Retina (tissue), 1 donor: Measurements from ENCODE around the gene MYH7B.

Experiments
- DNase-seq: peaks from one replicate; pipeline ENCODE4 v3.0.0-alpha.2; 2016

MYH7B gene

GRCh38 chr20:34978092-34978744 lies 22.6 kb downstream of the MYH7B start:
- DNase-seq = no peak

- no peak for DNase-seq
Measured at GRCh38 chr20:34979366-34980153, 23.9 kb downstream of the MYH7B start.

- DNase-seq = no peak
Measured at GRCh38 chr20:34980543-34981233, 25.0 kb downstream of the MYH7B start.

- DNase-seq = no peak
Measured at GRCh38 chr20:34982270-34983088, 26.8 kb downstream of the MYH7B start.

GRCh38 chr20:34983089-34983820 lies 27.6 kb downstream of the MYH7B start:
- DNase-seq = no peak

- DNase-seq = no peak
Measured at GRCh38 chr20:34983995-34984735, 28.5 kb downstream of the MYH7B start.

- no peak for DNase-seq
Measured at GRCh38 chr20:34984756-34985261, 29.1 kb downstream of the MYH7B start.

- peak; percentile 39 for DNase-seq
Measured at GRCh38 chr20:34985461-34986310, 30.0 kb downstream of the MYH7B start.

GRCh38 chr20:34986311-34987287 lies 30.9 kb downstream of the MYH7B start:
- no peak for DNase-seq

- DNase-seq = no peak
Measured at GRCh38 chr20:34987288-34988190, 31.9 kb downstream of the MYH7B start.

GRCh38 chr20:34988191-34988540 lies 32.5 kb downstream of the MYH7B start:
- no peak for DNase-seq

GRCh38 chr20:34989118-34989517 lies 33.5 kb downstream of the MYH7B start:
- no peak for DNase-seq

- DNase-seq = no peak
Measured at GRCh38 chr20:34989670-34990069, 34.0 kb downstream of the MYH7B start.

- no peak for DNase-seq
Measured at GRCh38 chr20:34990231-34990630, 34.6 kb downstream of the MYH7B start.

- DNase-seq = no peak
Measured at GRCh38 chr20:34990661-34991214, 35.1 kb downstream of the MYH7B start.

- no peak for DNase-seq
Measured at GRCh38 chr20:34992751-34993417, 37.2 kb downstream of the MYH7B start.

- DNase-seq = no peak
Measured at GRCh38 chr20:34993941-34994508, 38.4 kb downstream of the MYH7B start.
